Left lobe of liver (tissue), 2 donors: ENCODE results near the gene DCC. TPM values are rescaled to one million over a fixed set of nuclear protein-coding genes. Genes with fewer than 3 reads are reported as not detected.
A peak's percentile ranks its signal among the peaks of the same experiment; 100 is the strongest.

Source experiments
- ATAC-seq: fragments of 200-7000 bp; cut with Tn5 transposase; one replicate; pipeline ENCODE4 v1.9.1; 2020; ENCODE audit warnings: mild to moderate bottlenecking, moderate library complexity
- DNase-seq: peaks from one replicate; pipeline ENCODE4 v3.0.0-alpha.2; 2020; ENCODE audit warnings: low spot score
- total RNA-seq: library from RNA; stranded (reverse); gene quantifications from one replicate; pipeline ENCODE4 v1.2.1, GENCODE V29; 2021
- donor health status: DM: no; HTN: no; CAD: no; lungs with moderate emphysema.
- donor health status: DM: no; HTN: yes; CAD: no.

The DCC gene, protein sequence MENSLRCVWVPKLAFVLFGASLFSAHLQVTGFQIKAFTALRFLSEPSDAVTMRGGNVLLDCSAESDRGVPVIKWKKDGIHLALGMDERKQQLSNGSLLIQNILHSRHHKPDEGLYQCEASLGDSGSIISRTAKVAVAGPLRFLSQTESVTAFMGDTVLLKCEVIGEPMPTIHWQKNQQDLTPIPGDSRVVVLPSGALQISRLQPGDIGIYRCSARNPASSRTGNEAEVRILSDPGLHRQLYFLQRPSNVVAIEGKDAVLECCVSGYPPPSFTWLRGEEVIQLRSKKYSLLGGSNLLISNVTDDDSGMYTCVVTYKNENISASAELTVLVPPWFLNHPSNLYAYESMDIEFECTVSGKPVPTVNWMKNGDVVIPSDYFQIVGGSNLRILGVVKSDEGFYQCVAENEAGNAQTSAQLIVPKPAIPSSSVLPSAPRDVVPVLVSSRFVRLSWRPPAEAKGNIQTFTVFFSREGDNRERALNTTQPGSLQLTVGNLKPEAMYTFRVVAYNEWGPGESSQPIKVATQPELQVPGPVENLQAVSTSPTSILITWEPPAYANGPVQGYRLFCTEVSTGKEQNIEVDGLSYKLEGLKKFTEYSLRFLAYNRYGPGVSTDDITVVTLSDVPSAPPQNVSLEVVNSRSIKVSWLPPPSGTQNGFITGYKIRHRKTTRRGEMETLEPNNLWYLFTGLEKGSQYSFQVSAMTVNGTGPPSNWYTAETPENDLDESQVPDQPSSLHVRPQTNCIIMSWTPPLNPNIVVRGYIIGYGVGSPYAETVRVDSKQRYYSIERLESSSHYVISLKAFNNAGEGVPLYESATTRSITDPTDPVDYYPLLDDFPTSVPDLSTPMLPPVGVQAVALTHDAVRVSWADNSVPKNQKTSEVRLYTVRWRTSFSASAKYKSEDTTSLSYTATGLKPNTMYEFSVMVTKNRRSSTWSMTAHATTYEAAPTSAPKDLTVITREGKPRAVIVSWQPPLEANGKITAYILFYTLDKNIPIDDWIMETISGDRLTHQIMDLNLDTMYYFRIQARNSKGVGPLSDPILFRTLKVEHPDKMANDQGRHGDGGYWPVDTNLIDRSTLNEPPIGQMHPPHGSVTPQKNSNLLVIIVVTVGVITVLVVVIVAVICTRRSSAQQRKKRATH (N-terminal part only)
- total RNA-seq, result not detected

DNA sequence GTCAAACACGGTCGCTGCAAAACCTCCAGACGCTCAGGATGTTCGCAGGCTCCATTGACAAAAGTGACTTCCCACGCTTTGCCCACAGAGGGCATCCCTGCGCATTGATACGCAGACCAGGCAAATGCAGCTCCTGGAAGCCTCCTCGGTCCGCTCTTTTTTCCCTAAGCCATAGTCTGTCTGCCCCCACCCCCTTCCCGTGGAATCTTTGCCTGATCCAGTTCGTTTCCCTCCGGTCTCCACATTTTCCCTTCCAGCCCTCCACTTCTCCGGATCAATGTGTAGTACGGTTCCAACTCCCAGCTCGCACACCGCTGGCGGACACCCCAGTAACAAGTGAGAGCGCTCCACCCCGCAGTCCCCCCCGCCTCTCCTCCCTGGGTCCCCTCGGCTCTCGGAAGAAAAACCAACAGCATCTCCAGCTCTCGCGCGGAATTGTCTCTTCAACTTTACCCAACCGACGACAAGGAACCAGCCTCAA, at the start of gene DCC:
Gene DCC (plus strand): TSS at position 307 of the 481 bp plus-strand sequence. CDS start 591 bp downstream, outside the sequence.
- DNase-seq, result no peak
- ATAC-seq, result peak; percentile 74

DNA sequence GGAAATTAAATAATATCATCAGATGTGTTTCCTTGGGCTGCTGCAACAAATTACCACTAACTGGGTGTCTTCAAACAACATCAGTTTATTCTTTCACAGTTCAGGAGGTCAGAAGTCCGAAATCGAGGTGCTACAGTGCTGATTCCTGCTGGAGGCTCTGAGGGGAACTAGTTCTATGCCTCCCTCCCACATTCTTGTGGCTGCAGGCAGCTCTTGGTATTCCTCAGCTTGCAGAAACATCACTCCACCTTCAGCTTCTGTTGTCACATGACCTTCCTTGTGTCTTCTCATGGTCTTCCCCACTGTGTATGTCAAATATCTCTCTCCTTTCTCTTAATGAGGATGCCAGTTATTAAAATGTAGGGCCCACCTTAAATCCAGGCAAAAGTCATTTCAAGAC, 29.3 kb upstream of the DCC start:
- no peak for ATAC-seq
- DNase-seq, result no peak

DNA sequence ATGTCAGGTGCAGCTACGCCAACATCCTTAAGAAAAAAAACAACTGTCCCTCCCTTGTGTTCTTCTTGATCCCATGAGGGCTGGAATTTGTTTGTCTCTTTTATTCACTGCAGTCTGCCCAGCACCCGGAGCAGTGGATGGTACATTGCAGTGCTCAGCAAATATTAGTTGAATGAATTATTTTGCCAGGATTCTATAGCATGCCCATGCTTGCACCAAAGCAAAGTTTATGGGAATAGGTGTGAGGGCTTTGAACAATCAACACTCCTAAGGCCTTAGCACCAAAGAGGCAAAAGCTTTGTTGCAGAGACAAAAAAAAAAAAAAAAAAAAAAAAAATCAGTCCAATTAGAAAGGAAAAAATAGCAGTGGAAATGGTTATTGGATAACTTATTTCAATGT, 28.7 kb upstream of the DCC start:
- DNase-seq (no peak), ATAC-seq (no peak)

DNA sequence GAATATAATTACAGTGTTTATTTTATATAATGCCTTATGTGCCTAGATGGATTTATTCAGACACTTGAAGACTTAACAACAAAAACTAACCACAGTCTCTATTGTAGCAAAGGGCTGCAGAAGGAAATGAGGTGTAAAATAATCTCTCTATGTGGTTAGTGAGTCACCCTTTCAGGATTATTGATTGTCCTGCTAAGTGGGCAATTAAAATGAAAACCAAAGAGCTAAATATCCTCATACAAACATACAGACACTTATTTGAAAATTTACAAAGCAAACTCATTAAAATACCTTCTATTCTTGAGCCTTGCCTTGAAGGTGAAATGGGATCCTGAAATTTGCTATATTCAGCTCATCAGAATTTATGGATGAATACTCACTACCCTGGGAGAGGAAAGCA, 27.7 kb upstream of the DCC start:
- no peak for ATAC-seq
- DNase-seq, result no peak

DNA sequence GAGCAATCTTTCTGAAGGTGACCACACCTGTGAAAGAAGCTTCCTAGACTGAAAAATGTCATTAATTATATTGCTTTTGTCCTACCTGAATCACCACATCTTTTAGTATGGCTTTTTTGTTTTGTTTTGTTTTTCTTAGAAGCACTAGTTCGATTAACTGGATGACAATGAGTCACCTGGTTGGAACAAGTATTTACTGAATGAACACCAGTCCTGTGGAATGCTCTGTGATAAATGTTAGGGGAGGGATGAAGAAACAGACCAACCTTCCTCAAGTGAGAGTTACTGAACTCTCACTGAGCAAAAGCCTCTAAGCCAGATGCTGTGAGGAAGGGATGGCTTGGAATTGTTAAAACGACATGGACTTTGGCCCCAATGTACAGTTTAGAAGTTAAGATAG, 26.8 kb upstream of the DCC start:
- DNase-seq (no peak), ATAC-seq (no peak)

DNA sequence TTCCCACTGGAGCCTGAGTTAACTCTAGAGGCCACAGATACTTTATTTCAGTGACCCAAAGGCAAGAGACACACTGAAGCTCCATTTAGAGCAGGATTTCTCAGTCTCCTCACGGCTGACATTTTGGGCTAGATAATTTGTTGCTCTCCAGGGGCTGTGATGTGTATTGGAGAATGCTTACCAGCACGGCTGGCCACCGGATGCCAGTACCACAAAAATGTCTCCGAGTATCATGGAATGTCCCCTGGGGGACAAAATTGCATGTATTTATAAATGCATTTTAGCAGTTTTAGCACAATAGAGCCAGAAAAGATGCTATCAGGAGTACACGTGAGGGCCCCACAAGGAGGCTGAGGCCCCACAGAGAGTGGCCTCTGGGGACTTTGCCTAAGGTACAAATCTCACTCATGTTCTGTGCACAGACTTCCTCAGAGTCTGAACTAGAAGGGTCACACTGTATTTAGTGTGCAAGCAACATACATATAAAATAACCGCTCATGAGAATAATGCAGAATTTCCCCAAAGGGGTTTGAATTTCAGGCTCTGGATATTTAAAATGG, 20.5 kb upstream of the DCC start:
- DNase-seq (no peak), ATAC-seq (no peak)

DNA sequence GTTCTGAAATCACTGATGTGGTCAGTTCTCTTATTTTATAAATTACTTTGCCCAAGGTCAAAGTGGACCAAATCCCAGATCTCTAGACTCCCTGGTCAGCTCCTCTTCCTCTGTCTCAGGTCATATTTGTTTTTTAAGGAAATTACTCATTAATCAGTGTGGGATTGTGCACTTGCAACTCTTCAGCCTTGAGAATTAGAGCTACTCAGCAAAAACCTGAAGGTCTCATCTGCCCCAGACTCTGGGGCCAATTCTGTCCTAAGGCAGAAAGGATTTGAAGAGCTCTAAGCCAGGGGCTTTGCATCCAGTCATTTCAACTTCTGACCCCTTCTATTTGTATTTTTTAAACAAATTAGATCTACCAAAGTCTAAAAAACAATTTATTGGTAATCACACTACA, 17.7 kb upstream of the DCC start:
- no peak for ATAC-seq
- no peak for DNase-seq

DNA sequence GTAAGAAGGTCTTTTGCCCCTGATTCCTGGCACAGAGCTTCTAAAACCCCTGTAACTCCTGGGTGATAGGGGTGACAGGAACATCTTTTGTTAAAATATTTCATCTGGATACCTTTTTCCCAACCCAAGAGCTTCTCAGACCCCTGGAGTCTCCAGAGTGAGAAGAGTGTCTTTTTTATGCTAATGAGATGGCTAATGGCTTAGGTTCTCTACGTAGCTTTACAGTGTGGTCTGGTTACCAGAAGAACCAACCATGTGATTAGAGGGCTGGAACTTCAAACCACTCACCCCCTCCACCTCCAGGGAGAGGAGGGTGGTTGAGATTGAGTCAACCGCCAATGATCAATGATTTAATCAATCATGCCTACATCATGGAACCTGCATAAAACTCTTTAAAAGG, 16.2 kb upstream of the DCC start:
- ATAC-seq (no peak), DNase-seq (no peak)

DNA sequence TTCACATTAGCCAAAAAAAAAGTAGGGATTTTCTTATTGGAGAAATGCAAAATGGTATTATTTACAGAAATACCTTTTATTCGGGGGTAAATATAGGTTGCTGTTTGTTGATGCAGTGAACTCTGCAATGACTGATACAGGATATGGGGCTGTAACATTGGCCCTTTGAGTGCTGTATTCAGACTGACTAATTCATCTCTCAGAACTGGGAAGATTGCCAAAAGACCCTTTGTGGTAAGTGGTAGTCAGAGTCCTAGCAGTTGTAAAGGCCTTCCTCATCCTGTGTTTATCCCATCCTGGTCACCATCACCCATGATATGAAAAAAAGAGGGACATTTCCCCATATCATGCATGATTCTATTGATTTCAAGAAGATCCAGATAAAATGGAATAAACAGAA, 14.0 kb upstream of the DCC start:
- ATAC-seq (no peak), DNase-seq (no peak)

DNA sequence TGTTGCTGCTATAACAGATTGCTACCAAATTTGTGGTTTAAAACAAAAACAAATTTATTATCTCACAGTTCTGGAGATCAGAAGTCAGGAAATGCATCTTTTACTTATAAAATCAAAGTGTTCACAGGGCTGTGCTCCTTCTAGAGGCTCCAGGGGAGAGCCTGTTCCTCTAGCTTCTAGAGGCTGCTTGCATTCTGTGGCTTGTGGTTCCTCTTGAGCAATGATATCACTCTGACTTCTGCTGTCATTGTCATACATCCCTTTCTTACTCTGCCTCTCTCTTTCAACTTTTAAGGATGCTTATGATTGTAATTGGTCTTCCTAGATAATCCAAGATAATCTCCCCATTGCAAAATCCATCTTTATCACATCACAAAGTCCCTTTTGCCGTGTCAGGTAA, 6.1 kb upstream of the DCC start:
- ATAC-seq (no peak), DNase-seq (no peak)

DNA sequence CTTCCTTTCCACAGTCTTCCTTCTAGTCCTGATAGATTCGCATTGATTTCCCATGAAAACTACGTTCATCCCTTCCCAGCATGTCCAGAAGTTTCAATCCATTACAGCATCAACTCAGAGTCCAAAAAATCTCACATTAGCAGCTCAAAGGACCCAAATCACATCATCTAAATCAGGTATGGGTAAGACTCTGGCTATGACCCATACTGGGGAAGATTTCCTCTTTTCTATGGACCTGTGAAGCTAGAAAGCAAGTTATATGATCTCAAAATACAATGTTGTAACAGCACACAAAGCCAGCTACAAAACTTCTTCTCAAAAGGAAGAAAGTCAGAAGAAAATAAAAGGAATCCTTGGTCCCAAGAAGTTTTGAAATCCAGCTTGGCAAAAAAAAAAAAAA, 5.7 kb upstream of the DCC start:
- DNase-seq (no peak), ATAC-seq (no peak)

DNA sequence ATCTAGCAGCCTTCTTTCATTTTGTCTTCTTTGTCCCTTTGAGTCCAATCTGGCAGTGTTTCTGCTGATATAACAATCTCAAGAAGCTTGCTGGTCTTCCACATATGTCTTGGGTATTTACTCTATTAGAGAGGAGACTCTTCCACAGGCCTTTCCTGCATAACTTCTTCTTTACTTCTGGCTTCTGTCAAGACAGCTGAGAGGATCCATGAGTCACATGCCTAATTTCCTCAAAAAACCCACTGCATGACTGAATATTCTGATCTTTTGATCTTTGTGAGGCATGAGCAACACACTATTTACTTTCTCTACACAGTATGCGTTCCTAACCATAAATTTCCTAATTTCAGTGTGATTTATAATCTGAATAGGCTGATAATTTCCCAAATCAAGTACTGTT, 5.1 kb upstream of the DCC start:
- ATAC-seq, result no peak
- no peak for DNase-seq

DNA sequence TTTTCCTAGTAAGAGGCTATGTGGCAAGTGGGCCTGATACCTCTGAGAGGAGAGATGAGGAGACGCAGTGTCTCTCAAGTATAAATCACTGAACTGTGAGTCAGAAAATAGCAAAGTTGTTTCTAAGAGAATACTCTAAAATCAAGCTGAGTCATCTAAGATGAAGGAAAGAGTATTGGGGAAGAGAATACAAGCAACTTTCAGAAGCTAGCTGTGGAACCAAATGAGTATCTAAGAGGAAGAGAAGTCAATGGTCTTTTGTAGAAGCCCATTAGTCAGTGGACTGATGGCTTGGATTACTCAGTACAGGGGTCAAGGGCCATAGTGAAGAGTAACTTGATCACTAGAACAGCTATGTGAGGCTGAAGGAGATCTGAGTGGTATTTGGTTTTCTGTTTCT, 2.7 kb upstream of the DCC start:
- no peak for ATAC-seq
- no peak for DNase-seq

DNA sequence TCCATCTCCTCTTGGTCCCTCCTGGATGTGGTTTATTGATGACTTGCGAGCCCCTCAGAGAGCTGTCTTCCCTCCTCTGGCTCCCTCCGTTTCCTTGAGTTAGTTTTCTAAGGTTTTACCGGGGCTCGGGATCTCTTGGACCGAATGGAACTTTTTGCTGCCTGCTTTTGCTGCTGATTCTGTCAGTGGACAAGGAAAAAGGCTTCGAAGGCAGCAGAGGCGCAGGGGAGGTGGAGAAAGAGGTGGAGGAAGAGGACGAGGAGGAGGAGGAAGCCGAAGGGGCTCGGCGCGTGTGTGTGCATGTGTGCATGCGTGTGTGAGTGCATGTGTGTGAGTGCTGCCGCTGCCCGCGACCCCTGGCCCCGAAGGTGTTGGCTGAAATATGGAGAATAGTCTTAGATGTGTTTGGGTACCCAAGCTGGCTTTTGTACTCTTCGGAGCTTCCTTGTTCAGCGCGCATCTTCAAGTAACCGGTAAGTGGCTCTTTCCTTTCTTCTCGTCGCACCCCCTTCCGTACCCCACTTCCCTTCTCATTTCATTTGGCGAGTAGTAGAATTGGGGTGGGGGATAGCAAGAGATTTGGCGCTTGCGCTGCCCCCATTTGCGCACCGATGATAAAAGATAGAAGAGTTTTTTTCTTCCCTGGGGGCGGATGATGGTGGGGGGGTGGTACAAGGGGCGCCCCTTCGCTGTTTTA, 557 bp downstream of the DCC start:
- DNase-seq, result no peak
- ATAC-seq, result no peak

DNA sequence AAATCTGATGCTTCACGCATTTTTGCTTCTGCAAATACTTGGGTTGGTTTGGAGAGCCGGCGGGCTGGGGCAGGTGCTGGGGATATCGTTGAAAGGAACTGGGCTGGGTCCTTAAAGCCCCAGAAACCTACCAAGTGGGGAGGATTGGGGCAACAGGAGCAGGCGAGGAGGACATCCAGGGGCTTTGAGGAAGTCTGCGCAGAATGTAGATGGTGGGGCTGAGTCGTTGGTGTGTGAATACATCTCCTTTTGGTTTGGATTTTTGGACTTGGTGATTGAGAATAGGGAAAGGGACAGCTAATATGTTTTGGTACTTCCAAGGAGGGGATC, 1.1 kb downstream of the DCC start:
- ATAC-seq (no peak), DNase-seq (no peak)

DNA sequence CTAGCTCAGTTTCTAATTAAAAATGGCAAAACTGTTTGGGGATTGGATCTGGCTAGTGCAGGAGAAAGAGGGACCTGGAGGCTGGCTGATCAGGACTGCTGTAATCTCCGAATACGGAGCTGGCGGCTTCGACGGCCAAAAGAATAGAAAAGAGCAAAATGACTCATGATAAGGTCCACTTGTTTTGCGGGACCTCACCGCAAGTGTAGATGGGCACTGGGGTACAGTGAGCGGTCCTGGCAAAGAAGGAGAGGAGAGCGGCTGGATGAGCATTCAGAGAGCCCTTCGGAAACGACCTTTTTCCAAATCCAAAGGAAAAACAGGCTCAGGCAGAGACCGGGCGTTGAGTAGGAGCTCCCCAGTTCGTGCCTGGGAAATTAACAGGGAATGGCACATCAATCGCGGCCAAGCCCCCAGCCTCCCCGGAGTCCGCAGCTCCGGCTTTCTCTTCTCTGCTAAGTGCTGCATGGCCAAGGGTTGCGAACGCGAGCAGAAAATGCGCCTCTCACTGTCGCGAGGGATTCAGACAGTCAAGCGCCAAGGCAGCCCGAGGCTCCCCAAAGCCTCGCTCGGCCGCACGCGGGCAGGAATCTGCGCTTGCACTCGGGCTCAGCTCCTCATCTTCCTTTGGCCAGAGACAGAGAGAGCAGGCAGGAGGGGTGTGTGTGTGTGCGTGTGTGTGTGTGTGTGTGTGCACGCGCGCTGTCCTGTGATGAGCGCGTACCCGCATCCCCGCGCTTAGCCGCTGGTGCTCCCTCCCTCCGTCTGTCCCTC, 1.8 kb downstream of the DCC start:
- no peak for DNase-seq

DNA sequence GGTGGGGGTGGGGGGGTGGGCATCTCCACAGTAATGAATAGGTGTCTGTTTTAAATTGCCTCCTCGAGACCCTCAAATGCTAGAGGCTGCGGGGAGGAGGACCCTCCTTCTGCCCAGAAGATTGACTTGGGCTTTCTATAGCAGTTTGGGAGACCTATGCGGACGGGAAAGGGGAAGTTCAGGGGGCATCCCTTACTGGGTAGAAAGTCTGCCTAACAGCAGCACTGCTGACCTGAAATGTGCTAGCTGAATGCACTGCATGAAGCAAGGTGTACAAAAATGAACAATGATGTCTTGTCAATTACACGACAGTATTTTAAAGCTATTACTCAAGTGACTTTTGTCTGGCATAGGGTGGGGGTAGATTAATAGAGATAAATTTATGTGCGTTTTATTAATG, 2.5 kb downstream of the DCC start:
- no peak for ATAC-seq
- no peak for DNase-seq

More for the DNA sequence above, 1.8 kb downstream of the DCC start:
- no peak for ATAC-seq

DNA sequence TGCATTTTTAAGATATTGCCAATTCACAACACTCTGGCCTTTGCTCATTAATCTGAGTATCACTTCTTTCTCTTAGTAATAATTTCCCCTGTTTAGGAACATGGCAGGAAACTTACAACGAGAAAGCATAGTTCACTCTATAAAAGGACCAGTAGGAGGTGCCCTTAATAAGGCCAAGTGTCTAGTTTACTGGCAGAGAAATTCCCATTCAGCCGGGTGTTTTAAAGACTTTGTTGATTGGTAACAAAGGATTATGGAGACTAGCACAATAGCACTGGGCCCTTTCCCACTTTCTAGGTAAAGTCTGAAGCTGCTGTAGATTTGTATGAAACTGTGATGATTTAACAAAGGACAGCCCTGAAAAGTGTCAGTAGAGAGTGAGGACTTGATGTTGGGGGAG, 3.1 kb downstream of the DCC start:
- no peak for ATAC-seq
- no peak for DNase-seq

DNA sequence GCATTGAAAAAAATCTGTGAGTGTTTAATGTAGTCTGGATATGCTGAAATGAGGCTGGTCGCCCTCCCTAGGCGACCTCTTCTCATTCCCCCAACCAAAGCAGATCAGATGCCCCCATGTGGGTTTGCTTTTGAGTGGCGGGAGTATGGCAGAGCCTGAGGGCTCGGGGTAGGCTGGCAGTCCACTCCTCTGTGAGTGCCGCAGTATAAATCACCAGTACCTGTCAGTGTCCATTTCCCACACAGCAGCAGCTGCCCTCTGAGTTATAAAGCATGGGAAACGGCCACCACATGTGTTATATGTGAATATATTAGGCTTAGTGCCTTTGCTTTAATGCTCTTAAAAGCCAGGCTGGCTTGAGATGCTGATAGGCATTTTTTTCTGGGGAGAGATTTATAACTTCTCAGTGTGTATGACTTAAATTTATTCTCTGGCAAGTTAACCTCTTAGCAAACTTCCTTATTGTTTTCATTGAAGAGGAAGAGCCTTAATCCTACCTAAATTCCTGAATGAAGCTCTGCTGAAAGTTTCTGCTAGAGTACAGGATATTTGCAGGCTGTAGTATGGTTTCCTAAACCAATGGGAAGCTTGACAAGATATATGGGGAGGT, 3.8 kb downstream of the DCC start:
- ATAC-seq (no peak), DNase-seq (no peak)

DNA sequence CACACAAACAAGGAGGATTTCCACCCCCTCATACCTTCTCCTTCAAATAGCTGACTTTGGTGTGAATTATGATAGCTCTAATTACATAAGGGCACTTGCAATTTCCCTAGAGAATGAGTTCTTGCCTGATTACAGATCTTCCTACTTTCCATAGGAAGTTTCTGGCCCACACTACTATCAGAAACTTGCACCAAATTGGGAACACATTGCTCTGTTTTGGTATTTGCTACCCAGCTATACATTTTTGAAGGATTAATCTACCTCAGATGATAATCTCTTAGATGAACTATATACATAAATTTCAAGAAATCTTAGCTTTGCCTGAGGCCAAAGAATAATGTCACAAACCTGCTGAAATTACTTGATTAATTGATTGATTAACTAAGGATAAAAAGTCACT, 4.9 kb downstream of the DCC start:
- no peak for DNase-seq
- ATAC-seq, result no peak
